Neural progenitor cell (in vitro differentiated cells): ENCODE data around the gene NFS1. TPM values are rescaled to one million over a fixed set of nuclear protein-coding genes. Genes with fewer than 3 reads are reported as not detected.

Source experiments
- DNase-seq: peaks from one replicate; pipeline ENCODE4 v3.0.0-alpha.2; 2016; ENCODE audit warnings: low spot score
- H2AFZ ChIP-seq: fragments of 200-600 bp; sonication (generic); replicated peaks from 2 replicates; pipeline ENCODE4 v1.6.1; 2016; ENCODE audit warnings: antibody characterized with exemption
- H3F3A ChIP-seq: fragments of 200-600 bp; sonication (generic); 2 replicates; pipeline ENCODE4 v1.6.1; 2016; ENCODE audit warnings: antibody characterized with exemption, low read depth
- H3K27ac ChIP-seq: fragments of 200-600 bp; sonication (generic); 2 replicates; pipeline ENCODE4 v1.5.1; 2016; ENCODE audit warnings: mild to moderate bottlenecking
- H3K27me3 ChIP-seq: fragments of 200-600 bp; sonication (generic); 2 replicates; pipeline ENCODE4 v1.6.1; 2016; ENCODE audit warnings: mild to moderate bottlenecking, moderate library complexity
- H3K36me3 ChIP-seq: fragments of 200-600 bp; sonication (generic); 2 replicates; pipeline ENCODE4 v1.5.1; 2016
- H3K4me1 ChIP-seq: fragments of 200-600 bp; sonication (generic); 2 replicates; pipeline ENCODE4 v1.6.1; 2016; ENCODE audit warnings: mixed run types
- H3K4me2 ChIP-seq: fragments of 200-600 bp; sonication (generic); 2 replicates; pipeline ENCODE4 v1.6.1; 2016
- H3K4me3 ChIP-seq: fragments of 200-600 bp; sonication (generic); 2 replicates; pipeline ENCODE4 v1.5.1; 2016
- H3K79me2 ChIP-seq: fragments of 200-600 bp; sonication (generic); 2 replicates; pipeline ENCODE4 v1.6.1; 2016; ENCODE audit warnings: low read depth
- H3K9ac ChIP-seq: fragments of 200-600 bp; sonication (generic); 2 replicates; pipeline ENCODE4 v1.6.1; 2016
- H3K9me3 ChIP-seq: fragments of 200-600 bp; sonication (generic); 2 replicates; pipeline ENCODE4 v1.5.1; 2016; ENCODE audit warnings: low read depth
- H4K20me1 ChIP-seq: fragments of 200-600 bp; sonication (generic); 2 replicates; pipeline ENCODE4 v1.6.1; 2016; ENCODE audit warnings: low read depth
- H3K27ac Mint-ChIP-seq: 3 replicates; pipeline ENCODE4 v1.8.0; 2021; ENCODE audit warnings: mixed read lengths
- H3K27me3 Mint-ChIP-seq: 2 replicates; pipeline ENCODE4 v1.8.0; 2022; ENCODE audit warnings: low read depth, mild to moderate bottlenecking, inconsistent platforms, moderate library complexity, mixed read lengths; ENCODE audit not compliant: insufficient read depth
- H3K36me3 Mint-ChIP-seq: 3 replicates; pipeline ENCODE4 v1.8.0; 2021; ENCODE audit warnings: mixed read lengths
- H3K4me1 Mint-ChIP-seq: 3 replicates; pipeline ENCODE4 v1.8.0; 2021; ENCODE audit warnings: mixed read lengths
- H3K4me3 Mint-ChIP-seq: 3 replicates; pipeline ENCODE4 v1.8.0; 2021; ENCODE audit warnings: mild to moderate bottlenecking, moderate library complexity, mixed read lengths
- H3K9me3 Mint-ChIP-seq: 3 replicates; pipeline ENCODE4 v1.8.0; 2020; ENCODE audit warnings: mixed read lengths
- EZH2 ChIP-seq: fragments of 200-600 bp; sonication (generic); IDR thresholded peaks from 2 replicates; pipeline ENCODE4 v1.6.1; 2017; ENCODE audit warnings: antibody characterized with exemption, mild to moderate bottlenecking, moderate library complexity
- EZH2phosphoT487 ChIP-seq: fragments of 200-600 bp; sonication (generic); IDR thresholded peaks from 2 replicates; pipeline ENCODE4 v1.6.1; 2017; ENCODE audit warnings: antibody characterized with exemption
- total RNA-seq: library from RNA; depleted of rRNA; stranded (reverse); fragments of >200 nt; gene quantifications from 2 replicates; pipeline ENCODE4 v1.2.3, GENCODE V29; 2015; ENCODE audit warnings: low replicate concordance
- TF ChIP-seq, protein P1 (sequence below): fragments of 200-600 bp; sonication (generic); IDR thresholded peaks from 2 replicates; pipeline ENCODE4 v1.5.1; 2017; ENCODE audit warnings: antibody characterized with exemption, mild to moderate bottlenecking

NFS1 gene
- total RNA-seq, 1 donor from 2014 or later: 21.7 TPM

DNA sequence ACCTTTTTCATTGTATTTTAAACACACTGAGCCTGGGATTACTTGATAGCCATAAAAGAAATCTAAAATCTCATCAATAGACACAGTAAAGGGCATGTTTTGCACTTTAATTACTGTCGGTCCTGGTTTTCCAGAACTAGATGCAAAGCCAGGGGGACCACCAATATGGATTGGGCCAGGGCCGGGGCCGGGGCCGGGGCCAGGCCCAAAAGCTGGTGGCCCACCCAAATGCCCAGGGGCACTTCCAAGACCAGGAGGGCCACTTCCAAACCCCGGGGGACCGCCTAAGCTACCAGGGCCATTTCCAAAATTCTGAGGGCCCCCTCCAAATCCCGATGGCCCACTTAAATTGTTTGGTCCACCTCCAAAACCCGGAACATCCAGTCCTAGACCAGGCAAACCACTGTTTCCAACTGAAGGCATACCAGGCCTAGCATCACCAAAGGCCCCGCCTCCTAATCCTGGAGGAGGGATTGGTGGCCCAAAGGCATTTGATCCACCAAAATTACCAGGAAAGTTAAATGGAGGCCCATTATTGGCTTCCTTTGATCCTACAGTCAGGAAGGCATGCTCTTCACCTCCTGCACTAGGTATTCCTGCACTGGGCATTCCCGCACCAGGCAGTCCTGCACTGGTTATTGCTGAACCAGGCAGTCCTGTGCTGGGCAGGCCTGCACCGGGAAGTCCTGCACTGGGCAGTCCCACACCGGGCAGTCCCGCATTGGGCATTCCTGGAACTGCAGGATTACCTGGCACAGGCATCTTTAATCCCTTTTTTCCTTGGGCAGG, 46.3 kb downstream of the NFS1 start:
- no peaks in the 10 kb centered on the region for H3K4me1 ChIP-seq
- no peaks in the 10 kb centered on the region for H3K27me3 ChIP-seq
- no peaks in the 10 kb centered on the region for H3K9me3 ChIP-seq
- H3K27me3 Mint-ChIP-seq: no peaks in the 10 kb centered on the region
- H3F3A ChIP-seq: peaks cover 17% of the 10 kb centered on the region
- H3K27ac Mint-ChIP-seq: no peak overlapping the region
- H3K36me3 ChIP-seq: peaks cover 32% of the 10 kb centered on the region
- H3K4me1 Mint-ChIP-seq: no peaks in the 10 kb centered on the region
- peaks cover 99% of the 10 kb centered on the region for H4K20me1 ChIP-seq
- H3K4me3 Mint-ChIP-seq: no peak overlapping the region
- H3K9ac ChIP-seq: no peak overlapping the region
- TF ChIP-seq EZH2phosphoT487 (no peak), EZH2 (no peak)
- TF ChIP-seq, protein P1, sequence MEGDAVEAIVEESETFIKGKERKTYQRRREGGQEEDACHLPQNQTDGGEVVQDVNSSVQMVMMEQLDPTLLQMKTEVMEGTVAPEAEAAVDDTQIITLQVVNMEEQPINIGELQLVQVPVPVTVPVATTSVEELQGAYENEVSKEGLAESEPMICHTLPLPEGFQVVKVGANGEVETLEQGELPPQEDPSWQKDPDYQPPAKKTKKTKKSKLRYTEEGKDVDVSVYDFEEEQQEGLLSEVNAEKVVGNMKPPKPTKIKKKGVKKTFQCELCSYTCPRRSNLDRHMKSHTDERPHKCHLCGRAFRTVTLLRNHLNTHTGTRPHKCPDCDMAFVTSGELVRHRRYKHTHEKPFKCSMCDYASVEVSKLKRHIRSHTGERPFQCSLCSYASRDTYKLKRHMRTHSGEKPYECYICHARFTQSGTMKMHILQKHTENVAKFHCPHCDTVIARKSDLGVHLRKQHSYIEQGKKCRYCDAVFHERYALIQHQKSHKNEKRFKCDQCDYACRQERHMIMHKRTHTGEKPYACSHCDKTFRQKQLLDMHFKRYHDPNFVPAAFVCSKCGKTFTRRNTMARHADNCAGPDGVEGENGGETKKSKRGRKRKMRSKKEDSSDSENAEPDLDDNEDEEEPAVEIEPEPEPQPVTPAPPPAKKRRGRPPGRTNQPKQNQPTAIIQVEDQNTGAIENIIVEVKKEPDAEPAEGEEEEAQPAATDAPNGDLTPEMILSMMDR: no peak
- H3K27ac ChIP-seq: no peak overlapping the region
- H3K9me3 Mint-ChIP-seq: peaks cover 4% of the 10 kb centered on the region
- H3K4me2 ChIP-seq: no peak overlapping the region
- DNase-seq: no peak
- H2AFZ ChIP-seq: no peak overlapping the region
- H3K4me3 ChIP-seq: no peak overlapping the region
- H3K36me3 Mint-ChIP-seq: peaks cover 41% of the 10 kb centered on the region
- peaks cover 100% of the 10 kb centered on the region for H3K79me2 ChIP-seq

DNA sequence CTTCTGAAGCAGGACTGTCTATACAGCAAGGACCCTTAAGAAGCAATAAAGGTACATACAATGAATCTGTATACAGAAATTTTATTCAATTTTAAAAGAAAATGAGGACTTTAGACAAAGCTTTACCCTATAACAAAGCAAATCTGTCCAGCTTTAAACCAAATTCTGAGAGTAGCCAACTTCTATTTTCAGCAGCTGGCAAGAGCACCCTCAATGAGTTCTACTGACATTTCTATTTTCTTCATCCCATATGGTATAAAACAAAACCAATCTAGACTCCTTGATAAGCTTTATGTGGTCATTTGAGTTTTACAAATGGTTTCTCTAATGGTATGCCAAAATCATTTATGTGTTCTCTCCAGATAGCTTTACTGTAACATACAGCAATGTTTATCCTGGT, 47.2 kb downstream of the NFS1 start:
- Histone ChIP-seq H3K9ac (no peak overlapping the region), H3K79me2 (peaks cover 100% of the 10 kb centered on the region), H4K20me1 (peaks cover 99% of the 10 kb centered on the region), H3K4me2 (no peak overlapping the region), H3K27me3 (no peaks in the 10 kb centered on the region), H3K4me3 (no peak overlapping the region), H3K36me3 (peaks cover 32% of the 10 kb centered on the region), H3K9me3 (no peaks in the 10 kb centered on the region), H3K27ac (no peak overlapping the region), H3K4me1 (no peaks in the 10 kb centered on the region), H3F3A (peaks cover 17% of the 10 kb centered on the region), H2AFZ (no peak overlapping the region)
- DNase-seq: no peak
- no peaks in the 10 kb centered on the region for H3K27me3 Mint-ChIP-seq
- H3K36me3 Mint-ChIP-seq: peaks cover 40% of the 10 kb centered on the region
- H3K4me1 Mint-ChIP-seq: no peaks in the 10 kb centered on the region
- no peak overlapping the region for H3K4me3 Mint-ChIP-seq
- no peak for TF ChIP-seq EZH2
- TF ChIP-seq EZH2phosphoT487: no peak
- TF ChIP-seq, protein P1: no peak
- H3K9me3 Mint-ChIP-seq: no peaks in the 10 kb centered on the region
- H3K27ac Mint-ChIP-seq: no peak overlapping the region

DNA sequence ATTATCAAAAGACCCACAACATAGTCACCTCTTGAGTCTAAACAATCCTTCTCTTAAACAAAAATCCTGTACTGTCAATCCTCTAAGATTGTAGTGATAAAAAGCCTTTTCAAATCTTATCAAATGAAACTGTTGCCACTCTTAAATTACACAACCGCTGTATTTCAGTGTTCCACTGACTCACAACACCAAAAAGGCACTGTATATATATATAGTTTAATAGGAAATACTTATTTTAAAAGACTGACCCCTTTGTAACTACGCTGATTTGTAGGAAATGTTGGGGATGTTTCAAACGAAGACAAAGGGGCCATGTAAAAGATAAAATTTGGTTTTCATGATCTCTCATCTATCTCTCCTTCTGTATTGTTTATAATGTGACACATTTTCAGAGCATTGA, 48.5 kb downstream of the NFS1 start:
- H3K9me3 ChIP-seq: no peaks in the 10 kb centered on the region
- Mint-ChIP-seq H3K27me3 (no peaks in the 10 kb centered on the region), H3K36me3 (peaks cover 38% of the 10 kb centered on the region), H3K4me3 (no peak overlapping the region), H3K4me1 (no peaks in the 10 kb centered on the region), H3K9me3 (peaks cover 2% of the 10 kb centered on the region), H3K27ac (no peak overlapping the region)
- no peak overlapping the region for H3K4me2 ChIP-seq
- no peaks in the 10 kb centered on the region for H3K27me3 ChIP-seq
- no peak for DNase-seq
- no peak overlapping the region for H3K27ac ChIP-seq
- H2AFZ ChIP-seq: no peak overlapping the region
- H3K4me3 ChIP-seq: no peak overlapping the region
- H3K79me2 ChIP-seq: peaks cover 100% of the 10 kb centered on the region
- peaks cover 17% of the 10 kb centered on the region for H3F3A ChIP-seq
- peaks cover 99% of the 10 kb centered on the region for H4K20me1 ChIP-seq
- H3K36me3 ChIP-seq: peaks cover 32% of the 10 kb centered on the region
- no peak overlapping the region for H3K9ac ChIP-seq
- TF ChIP-seq EZH2 (no peak), EZH2phosphoT487 (no peak)
- TF ChIP-seq, protein P1: no peak
- no peaks in the 10 kb centered on the region for H3K4me1 ChIP-seq
